ENCODE results near the gene GPX6.
"Not testable (repeated sequence)": the region's sequence is repeated elsewhere in the genome, so short reads cannot be mapped to it uniquely, and the experiment has no call there.

The GPX6 gene

DNA sequence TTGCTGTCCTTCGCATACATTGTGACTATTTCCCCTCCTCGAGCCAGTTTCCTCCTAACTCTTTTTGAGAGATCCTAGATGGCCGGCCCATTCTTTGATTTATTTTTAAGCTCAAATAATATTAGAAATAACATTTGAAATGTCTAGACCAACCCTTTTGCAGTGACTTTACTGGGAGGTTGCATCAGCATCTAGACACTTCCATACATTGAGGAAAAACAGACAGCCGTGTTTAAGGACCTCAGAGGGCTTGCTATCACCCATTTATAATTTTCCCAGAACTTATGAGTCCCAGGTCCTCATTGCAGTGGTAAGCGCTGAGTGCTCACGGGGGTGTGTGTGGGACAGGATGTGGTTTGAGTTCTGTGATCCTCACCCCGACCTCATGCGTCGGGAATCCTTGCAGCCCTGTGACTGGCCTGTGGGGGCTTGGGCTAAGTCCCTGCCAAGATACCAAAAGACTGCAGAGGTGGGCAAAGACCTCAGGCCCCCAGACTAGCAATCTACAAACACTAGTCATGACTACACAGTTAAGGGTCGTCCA lies 10.0 kb upstream of the GPX6 start, which contains the start of gene GPX5:
Gene GPX5, plus strand, starts transcription at position 386 of the 544 bp plus-strand sequence. Its CDS starts 133 bp downstream, at position 519.
- DNase-seq (ENCODE audit: low read depth in 2 of 2), result no peak

- DNase-seq (ENCODE audit: low read depth in 2 of 2), result peak in 1 of 2 donors; percentile 16
Observed at GRCh38 chr6:28523241-28523622, 7.6 kb upstream of the GPX6 start.

DNA sequence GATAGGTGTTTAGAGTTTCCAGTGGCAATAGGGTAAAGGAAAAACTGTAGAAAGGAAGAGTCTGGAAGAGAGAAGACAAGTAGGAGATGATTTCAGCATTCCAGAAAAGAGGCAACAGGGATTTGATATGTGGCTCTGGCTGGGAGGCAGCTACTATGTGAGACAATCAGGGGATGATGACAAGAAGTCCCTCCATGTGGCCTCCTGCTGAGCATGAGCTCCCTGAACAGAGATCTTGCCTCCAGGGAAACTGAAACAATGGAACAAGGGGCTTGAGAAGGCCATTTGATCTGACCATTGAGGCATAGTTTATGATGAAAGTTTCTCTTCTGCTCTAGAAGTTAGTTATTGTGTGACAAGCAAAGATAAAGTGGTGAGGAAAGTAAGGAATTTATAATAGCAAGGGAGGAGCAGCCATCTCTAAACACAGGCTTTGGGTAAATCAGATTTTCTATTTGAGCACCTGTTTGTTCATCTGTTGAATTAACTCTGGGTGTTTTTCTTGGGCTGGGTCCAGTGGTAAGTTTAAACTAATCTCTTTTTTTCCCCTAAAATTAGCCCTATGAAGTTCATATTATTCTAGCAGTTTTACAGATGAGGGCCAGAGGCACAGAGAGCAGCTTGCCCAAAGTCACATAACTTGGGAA lies 7.1 kb upstream of the GPX6 start:
- no peak for DNase-seq (ENCODE audit: low read depth in 2 of 2)

GRCh38 chr6:28517964-28518363 lies 2.4 kb upstream of the GPX6 start:
- no peak for DNase-seq (ENCODE audit: low read depth in 2 of 2)

- DNase-seq (ENCODE audit: low read depth in 2 of 2), result not testable (repeated sequence)
Observed at GRCh38 chr6:28512387-28512786, 3.2 kb downstream of the GPX6 start.

DNA sequence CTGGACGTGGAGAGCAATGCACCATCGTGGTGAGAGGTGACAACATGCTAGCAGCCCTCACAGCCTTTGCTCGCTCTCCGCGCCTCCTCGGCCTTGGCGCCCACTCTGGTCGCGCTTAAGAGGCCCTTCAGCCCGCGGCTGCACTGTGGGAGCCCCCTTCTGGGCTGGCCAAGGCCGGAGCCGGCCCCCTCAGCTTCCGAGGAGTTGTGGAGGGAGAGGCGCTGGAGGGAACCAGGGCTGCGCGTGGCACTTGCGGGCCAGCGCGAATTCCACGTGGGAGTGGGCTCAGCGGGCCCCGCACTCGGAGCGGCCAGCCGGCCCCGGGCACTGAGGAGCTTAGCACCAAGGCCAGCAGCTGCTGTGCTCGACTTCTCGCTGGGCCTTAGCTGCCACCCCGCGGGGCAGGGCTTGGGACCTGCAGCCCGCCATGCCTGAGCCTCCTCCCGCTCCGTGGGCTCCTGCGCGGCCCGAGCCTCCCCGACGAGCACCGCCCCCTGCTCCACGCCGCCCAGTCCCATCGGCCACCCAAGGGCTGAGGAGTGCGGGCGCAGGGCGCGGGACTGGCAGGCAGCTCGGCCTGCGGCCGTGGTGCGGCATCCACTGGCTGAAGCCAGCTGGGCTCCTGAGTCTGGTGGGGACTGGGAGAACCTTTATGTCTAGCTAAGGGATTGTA lies 3.8 kb downstream of the GPX6 start:
- no peak for DNase-seq (ENCODE audit: low read depth in 2 of 2)

DNA sequence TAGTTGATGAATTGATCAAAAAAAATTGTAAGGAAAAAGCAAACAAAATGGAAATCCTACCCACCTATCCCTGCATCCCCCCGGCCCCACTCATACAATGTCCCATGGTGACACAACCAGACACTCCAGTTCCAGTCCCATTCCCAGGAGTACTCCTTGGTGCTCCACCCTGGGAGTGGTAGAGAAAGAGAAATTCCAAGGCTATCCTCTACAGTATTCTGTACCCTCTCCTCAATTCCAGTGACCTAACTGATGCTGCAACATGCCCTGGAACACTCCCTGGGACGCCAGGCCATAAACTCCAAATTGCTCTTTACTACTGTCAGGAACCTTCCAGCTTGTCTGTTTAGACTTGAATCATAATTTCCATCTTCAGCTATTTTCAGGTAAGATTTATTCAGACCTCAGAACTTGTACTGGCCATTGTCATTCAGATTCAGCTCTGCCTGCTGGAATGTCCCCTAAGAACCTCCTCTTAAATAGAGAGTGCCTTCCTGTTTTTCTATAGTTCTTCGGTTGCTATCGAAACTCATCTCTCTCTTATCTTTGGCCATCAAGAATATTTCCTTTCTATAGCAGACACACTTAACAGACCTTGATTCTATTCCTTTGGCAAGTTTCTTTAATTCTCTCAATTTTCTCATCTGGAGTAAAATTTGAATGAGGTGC lies 8.7 kb downstream of the GPX6 start:
- DNase-seq (ENCODE audit: low read depth in 2 of 2), result no peak

DNA sequence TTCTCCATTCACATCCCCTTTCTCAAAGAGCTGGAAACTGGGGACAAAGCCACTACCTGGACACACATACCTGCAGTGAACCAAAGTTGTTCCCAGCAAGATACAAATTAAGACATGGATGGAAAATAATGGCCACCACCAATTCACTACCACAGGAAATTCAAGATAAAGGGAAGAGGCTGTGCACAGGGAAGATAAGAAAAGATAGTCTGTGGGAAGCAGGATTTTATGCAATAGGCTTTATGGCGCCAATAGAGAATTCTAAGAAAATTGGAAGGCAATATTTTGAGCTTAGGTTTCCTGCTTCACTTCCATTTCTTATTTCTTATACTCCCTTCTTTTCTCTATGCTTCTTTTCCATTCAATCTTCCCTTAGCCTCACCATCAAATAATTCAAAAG lies 9.9 kb downstream of the GPX6 start:
- no peak for DNase-seq (ENCODE audit: low read depth in 2 of 2)

DNA sequence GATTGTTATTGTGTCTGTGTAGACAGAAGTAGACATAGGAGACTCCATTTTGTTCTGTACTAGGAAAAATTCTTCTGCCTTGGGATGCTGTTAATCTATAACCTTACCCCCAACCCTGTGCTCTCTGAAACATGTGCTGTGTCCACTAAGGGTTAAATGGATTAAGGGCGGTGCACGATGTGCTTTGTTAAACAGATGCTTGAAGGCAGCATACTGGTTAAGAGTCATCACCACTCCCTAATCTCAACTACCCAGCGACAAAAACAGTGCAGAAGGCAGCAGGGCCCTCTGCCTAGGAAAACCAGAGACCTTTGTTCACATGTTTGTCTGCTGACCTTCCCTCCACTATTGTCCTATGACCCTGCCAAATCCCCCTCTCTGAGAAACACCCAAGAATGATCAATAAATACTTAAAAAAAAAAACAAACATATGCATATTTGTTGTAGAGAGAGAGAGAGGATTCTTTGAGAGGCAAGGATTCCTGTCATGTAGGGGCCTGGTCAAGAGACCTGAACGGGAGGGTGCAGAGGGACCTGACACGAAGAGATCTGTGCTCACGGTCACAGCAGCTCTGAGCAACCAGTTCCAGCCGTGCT lies 12.8 kb downstream of the GPX6 start:
- not testable (repeated sequence) for DNase-seq (ENCODE audit: low read depth in 2 of 2)

DNA sequence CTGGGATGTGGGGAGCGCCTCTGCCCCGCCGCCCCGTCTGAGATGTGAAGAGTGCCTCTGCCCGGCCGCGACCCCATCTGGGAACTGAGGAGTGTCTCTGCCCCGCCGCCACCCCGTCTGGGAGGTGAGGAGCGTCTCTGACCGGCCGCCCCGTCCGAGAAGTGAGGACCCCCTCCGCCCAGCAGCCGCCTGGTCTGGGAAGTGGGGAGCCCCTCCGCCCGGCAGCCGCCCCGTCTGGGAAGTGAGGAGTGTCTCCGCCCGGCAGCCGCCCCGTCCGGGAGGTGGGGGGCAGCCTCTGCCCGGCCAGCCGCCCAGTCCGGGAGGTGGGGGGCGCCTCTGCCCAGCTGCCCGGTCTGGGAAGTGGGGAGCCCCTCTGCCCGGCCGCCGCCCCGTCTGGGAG lies 13.5 kb downstream of the GPX6 start:
- not testable (repeated sequence) for DNase-seq (ENCODE audit: low read depth in 2 of 2)

DNA sequence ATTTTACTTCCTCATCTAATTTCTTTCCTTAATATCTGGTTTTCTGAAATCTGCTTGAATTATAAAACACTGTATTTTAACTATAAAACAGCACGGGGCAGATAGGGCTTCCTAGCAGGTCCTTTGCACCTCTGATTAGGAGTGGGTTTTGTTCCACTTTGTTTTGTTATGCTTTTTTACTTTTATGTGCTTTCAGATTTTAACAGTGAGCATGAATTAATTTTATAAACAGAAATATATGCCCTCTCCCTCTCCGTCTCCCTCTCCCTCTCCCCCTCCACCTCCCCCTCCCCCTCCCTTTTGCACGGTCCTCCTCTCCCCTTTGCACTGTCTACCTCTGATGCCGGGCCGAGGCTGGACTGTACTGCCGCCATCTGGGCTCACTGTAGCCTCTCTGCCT lies 14.3 kb downstream of the GPX6 start:
- no peak for DNase-seq (ENCODE audit: low read depth in 2 of 2)

DNA sequence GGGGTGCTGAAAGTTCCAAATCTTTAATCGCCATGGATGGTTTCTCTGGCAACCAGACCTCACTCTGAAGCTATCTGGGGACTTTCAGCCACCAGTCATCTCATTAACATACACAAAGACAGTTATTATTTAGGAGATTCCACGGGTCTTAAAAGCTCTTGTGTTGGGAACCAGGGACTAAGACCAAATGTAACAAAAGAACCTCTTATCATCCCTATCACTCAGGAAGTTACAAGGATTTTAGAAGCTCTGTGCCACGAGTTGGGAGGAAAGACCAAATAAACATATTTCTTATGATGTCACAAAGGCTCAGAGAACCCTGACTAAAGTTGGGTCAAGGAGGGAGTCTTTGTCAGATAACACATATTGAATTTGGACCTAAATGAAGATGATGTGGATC lies 17.7 kb downstream of the GPX6 start:
- DNase-seq (ENCODE audit: low read depth in 2 of 2), result no peak

GRCh38 chr6:28497306-28497705 lies 18.3 kb downstream of the GPX6 start:
- no peak for DNase-seq (ENCODE audit: low read depth in 2 of 2)

GRCh38 chr6:28496099-28496779 lies 19.4 kb downstream of the GPX6 start:
- DNase-seq (ENCODE audit: low read depth in 2 of 2), result no peak

- no peak for DNase-seq (ENCODE audit: low read depth in 2 of 2)
Observed at GRCh38 chr6:28491984-28492317, 23.6 kb downstream of the GPX6 start.

DNA sequence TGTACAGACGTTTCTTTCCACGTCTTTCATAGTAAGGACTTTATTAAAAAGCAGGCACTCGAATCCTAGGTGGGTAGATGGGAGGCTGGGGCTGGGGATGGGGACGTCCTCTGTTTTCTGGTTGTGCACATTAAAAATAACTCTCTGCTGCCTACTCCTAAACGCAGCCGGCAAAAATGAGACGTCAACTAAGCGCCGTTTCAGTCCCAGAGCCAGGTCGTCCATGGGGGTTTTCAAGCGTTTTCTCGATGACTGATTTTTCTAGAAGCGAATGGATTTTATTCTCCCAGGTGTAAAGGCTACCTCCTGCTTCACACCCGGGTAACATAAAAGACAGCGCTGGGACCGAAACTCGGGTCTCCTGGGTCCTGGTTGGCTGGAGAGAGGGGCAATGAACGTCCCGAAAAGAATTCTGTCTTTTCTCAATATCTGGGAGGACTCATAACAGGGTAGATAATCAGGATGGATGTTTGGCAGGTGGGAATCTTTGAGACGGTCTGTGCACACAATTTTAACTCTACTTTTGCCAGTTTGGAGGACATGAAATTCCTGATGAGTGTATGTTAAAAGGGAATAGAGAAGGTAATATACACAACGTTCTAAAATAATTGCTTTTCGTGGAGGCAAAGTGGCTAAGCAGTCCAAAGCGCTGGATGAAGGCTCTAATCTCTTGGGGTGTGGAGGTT lies 25.2 kb downstream of the GPX6 start:
- DNase-seq (ENCODE audit: low read depth in 2 of 2), result no peak

GRCh38 chr6:28489366-28490204 lies 26.0 kb downstream of the GPX6 start:
- DNase-seq (ENCODE audit: low read depth in 2 of 2), result no peak

- no peak for DNase-seq (ENCODE audit: low read depth in 2 of 2)
Observed at GRCh38 chr6:28488916-28489365, 26.7 kb downstream of the GPX6 start.

GRCh38 chr6:28486988-28487742 lies 28.4 kb downstream of the GPX6 start:
- no peak for DNase-seq (ENCODE audit: low read depth in 2 of 2)

DNA sequence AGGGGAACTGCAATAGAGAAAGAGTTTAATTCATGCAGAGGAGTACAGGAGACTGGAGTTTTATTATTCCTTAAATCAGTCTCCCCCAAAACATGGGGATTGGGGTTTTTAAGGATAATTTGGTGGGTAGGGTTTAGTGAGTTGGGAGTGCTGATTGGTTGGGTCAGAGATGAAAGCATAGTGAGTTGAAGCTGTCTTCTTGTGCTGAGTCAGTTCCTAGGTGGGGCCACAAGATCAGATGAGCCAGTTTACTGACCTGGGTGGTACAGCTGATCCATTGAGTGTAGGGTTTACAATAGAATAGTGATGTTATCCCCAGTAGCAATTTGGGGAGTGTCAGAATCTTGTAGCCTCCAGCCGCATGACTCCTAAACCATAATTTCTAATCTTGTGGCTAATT lies 29.1 kb downstream of the GPX6 start:
- DNase-seq (ENCODE audit: low read depth in 2 of 2), result no peak
